CMK (cell line): ENCODE results near the gene ZNF774.
"Not testable (repeated sequence)": the region's sequence is repeated elsewhere in the genome, so short reads cannot be mapped to it uniquely, and the experiment has no call there.

Experiments used
- DNase-seq: peaks from one replicate; pipeline ENCODE4 v3.0.0-alpha.2; 2010; ENCODE audit warnings: low read depth

The ZNF774 gene

GRCh38 chr15:90345857-90346256, 6.2 kb upstream of the ZNF774 start:
- DNase-seq: no peak

GRCh38 chr15:90347431-90348065, 4.5 kb upstream of the ZNF774 start:
- not testable (repeated sequence) for DNase-seq

DNA sequence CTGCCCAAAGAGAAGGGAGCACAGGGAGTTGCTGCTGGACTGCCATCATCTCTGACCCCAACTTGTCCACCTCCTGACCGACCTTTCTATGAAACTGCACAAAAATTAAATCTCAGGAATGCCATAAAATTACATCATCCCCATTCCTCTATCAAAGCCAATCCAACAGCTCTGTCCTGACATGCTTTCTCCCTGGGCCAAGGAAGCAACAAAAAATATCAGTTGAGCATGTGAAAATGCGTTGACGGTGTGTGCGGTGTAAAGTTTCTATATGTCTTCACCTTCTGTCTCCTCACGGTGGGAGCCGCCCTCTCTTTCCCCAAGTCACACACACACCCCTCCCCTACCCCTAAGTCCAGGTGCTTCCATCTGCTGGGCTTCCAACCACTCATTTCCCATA, 3.6 kb upstream of the ZNF774 start:
- DNase-seq: no peak

DNA sequence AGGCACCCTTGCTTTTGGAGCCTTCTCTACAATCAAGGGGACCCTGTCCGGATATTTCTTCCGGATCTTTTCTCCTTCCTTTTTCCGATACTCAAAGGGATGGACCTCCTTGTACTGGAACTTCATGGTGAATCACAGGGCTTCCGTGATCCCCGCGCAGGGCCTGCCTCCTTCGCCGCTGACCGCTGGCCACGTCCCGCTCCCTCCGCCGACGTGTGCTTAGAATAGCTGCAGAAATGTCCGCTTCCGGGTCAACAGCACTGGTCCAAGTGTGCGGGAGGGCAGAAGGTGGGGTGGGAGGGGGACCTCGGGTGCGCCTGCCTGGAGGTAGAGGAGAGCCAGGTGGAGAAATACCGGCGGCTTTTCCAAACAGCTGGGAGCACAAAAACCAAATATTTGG, 3.0 kb upstream of the ZNF774 start:
- DNase-seq: no peak

GRCh38 chr15:90349821-90350220, 2.3 kb upstream of the ZNF774 start:
- no peak for DNase-seq

GRCh38 chr15:90351479-90352106, 491 bp upstream of the ZNF774 start:
- no peak for DNase-seq

DNA sequence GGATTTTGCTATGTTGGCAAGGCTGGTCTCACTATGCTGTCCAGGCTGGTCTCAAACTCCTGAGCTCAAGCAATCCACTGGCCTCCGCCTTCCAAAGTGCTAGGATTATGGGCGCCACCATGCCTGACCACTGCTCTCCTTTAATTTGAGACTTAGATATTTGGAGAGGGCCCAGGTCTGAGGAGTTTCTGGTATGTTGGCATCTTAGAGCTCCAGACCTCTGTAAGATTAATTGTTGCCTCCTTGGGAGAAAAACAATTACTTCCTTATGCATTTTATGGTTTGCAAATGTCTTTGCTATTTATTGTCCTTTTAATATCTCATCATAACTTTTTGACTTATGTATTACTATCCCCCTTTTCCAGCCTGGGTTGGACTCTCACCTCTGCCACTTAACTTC, 2.9 kb downstream of the ZNF774 start:
- DNase-seq: no peak

DNA sequence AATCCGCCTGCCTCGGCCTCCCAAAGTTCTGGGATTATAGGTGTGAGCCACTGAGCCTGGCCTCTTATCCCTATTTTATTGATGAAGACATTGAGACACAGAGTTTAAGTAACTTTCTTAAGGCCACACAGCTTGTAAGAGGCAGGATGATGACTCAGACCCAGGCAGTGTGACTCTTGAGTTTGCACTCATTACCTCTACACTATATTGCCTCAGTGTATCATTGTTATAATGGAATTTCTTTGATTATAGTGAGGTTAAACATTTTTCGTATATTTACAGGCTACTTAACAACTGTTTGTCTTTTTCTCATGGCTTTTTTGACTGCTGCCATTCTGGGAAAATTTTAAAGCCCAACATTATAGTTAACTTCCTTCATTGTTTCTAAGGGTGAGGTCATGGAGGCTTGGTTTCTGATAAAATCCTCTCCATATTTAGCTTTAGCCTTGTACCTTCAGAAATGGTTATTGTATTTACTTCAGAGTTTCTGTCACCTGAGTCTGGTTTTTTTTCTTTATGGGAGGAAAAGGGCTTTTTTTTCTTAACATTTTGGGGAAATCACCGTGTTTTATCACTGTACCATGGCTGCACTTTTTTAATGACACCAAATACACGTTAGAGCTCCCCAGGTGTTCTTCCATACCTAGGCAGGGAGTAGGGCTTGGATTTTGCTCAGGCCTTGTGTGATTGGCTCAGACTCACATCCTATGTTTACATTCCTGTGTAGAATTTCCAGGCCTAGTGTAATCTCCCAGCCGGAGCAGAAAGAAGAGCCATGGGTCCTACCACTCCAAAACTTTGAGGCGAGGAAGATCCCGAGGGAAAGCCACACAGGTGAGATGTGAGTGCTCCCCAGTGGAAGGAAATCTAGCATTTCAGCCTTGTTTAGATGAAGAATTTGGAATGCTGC, 6.3 kb downstream of the ZNF774 start:
- no peak for DNase-seq

- no peak for DNase-seq
Observed at GRCh38 chr15:90360746-90361145, 8.7 kb downstream of the ZNF774 start.

DNA sequence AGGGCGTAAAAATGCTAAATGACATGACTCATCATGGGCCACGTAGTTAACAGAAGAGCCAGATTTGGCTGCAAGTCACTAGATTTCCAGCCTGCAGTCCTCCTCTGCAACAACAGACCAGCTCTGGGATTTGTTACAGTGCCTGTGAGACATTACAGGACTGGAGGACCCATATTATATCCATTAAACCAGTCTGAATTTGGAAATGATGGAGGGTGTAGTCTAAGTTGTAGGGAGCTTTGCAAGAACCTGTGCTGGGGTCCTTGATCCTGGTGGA, 10.8 kb downstream of the ZNF774 start:
- no peak for DNase-seq

DNA sequence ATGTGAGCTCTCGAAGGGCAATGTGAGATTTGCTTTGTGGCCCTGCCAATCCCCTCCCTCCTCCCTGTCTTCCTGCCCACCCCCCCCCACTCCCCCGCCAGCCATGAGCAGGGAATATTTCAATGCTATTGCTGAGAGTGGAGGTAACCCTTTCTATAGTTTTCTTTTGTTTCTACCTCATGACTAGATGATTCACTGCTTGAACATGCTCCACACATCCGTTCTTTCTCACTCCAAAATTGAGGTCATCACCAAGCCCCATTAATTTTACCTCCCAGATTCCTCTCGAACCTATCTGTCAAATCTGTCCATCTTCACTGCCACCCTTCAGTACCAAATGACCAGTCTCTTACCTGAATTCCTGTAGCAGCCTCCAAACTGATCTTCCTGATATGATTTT, 12.2 kb downstream of the ZNF774 start:
- DNase-seq: no peak

DNA sequence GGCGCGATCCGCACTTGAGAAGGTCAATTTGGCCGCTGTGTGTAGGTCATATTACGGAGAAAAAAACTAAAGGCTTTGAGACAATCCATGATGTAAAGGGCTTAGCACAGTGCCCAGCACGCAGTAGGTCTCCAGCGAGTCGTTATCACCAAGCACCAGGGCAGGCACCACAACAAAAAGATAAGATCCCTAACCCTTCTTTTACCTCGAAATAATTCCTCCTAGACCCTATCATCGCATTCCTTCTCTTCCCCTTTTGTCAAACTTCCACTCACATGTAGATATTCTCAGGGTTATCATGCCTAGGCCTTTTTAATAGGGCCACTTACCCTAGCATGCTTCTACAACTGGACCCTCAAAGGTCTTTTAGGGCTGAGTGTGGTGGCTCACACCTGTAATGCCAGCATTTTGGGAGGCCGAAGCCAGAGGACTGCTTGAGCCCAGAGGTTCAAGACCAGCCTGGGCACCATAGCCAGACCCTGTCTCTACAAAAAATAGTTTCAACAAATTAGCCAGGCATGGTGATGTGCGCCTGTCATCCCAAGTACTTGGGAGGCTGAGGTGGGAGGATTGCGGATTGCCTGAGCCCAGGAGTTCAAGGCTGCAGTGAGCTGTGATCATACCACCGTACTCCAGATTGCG, 13.5 kb downstream of the ZNF774 start:
- peak; percentile 55 for DNase-seq

GRCh38 chr15:90367576-90367975, 15.5 kb downstream of the ZNF774 start:
- DNase-seq: no peak

DNA sequence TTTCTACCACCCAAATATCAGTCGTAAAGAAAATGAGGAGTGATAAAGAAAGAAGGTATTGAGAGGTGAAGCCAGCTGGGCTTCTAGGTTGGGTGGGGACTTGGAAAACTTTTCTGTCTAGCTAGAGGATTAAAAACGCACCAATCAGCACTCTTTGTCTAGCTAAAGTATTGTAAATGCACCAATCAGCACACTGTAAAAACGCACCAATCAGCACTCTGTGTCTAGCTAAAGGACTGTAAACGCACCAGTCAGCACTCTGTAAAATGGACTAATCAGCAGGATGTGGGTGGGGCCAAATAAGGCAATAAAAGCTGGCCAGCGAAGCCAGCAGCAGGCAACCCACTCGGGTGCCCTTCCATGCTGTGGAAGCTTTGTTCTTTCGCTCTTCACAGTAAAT, 23.0 kb downstream of the ZNF774 start:
- DNase-seq: no peak

GRCh38 chr15:90376789-90377188, 24.7 kb downstream of the ZNF774 start:
- peak; percentile 39 for DNase-seq

DNA sequence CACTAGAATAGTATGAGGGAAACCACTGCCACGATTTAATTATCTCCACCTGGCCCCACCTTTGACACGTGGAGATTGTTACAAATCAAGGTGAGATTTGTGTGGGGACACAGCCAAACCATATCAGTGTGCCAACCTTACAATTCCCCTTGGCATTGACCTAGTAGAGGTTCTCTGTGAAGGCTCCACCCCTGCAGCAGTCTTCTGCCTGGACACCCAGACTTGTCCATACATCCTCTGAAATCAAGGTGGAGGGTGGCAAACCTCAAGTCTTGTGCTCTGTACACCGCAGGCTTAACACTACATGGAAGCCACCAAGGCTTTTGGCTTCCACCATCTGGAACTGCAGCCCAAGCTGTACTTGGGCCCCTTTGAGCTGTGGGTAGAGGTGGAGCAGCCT, 27.2 kb downstream of the ZNF774 start:
- DNase-seq: no peak

DNA sequence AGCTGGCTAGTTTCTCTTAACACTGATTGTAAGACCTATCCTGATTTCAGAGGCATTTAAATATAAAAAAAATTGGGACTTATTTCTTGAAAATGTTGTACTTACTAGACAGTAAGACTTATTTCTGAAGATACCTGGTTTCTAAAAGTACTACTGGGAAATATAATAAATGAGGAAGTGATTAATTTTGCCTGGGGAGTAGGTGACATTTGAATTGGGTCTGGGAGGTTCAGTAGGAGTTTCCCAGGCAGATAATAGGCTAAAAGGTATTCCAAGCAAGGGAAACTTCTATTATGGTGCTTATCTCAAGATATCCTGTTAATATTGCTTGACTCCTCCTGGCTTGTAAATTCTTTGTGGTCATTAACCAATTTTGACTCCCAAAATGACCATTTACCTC, 29.4 kb downstream of the ZNF774 start:
- no peak for DNase-seq

DNA sequence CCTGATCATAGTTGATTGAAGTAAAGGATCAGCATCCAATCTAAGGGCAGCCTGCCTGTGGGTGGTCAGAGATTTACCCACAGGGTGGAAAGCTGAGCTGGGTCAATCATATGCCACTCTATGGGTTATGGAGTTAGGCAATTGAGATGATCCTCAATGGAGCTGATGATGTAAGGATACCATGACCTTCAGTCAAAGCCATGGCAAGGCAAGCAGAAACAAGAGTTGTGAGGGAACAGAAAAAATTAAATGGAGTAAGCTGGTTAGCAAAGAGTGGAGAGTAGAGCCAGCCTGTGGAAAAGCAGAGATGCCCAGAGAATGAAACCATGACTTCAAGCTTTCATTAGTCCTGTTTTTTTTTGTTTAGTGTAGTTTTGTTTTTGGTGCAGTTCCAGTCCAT, 30.2 kb downstream of the ZNF774 start:
- no peak for DNase-seq

DNA sequence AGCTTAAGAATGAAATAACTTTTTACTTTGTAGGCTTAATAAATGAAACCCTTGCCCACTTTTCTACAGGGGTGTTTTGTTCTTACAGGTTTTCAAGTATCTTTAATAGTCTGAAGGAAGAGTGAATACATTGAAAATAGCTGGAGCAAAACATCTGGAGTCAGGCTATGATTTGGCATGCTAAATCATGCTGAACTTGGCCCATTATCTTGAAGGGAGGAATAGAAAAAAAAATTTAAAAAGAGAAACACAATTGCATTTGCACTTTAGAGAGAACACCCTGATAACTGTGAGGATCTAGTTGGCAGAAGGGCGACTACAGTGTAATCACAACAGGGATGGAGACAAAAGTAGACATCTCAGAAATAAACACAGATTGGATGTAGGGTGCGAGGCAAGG, 34.1 kb downstream of the ZNF774 start:
- DNase-seq: no peak

DNA sequence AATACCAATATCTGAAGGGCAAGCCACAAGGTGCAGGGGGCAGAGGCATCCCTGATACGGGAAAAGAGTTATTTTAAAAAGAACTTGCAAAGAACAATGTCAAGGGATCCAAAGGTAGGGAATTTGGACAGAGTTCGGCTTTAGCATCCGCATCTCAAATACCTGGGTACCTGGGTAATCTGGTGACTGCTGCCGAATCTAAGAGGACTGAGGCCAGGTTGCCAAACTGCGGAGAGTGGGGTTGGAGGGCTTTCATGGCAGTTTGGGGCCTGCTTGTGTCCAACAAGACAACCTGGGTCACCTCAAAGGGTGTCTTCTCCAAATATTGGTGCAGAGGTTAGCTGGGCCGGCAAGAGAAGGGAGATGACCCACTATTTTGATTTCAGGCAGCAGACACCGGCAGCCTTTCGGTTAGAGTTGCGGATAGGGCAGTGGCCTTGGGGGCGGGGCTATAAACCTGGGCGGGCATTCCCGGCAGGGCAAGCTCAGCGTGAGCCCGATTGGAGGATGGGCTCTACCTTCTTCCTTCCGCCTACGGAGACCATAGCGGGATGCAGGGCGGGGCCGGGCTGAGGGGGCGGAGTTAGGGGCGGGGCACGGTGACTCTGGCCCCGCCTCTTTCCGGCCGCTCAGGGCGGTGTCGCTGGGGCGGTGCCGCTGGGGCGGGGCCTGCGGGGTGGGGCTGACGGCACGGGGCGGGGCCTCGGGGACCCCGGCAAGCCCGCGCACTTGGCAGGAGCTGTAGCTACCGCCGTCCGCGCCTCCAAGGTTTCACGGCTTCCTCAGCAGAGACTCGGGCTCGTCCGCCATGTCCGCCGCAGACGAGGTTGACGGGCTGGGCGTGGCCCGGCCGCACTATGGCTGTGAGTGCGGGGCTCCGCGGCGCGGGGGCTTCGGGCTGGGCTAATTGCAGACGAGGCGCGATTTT, 35.7 kb downstream of the ZNF774 start, which contains the start of gene IQGAP1:
Gene IQGAP1, plus strand, starts transcription at position 709 of the 928 bp plus-strand sequence. Its CDS starts 100 bp downstream, at position 809.
- peak; percentile 97 for DNase-seq
